Stimulated activated CD4-positive, alpha-beta T cell treated with anti-CD3 and anti-CD28 coated beads, Interleukin-2, amount 100 ng/mL, for 48 hours (primary cell): ENCODE data around the gene ATP6V0A4.
"Not testable (repeated sequence)": the region's sequence is repeated elsewhere in the genome, so short reads cannot be mapped to it uniquely, and the experiment has no call there.

Experiments
- DNase-seq, 2 donors: peaks; one replicate each; pipeline ENCODE4 v3.0.0-alpha.2; 2020

ATP6V0A4 gene

DNA sequence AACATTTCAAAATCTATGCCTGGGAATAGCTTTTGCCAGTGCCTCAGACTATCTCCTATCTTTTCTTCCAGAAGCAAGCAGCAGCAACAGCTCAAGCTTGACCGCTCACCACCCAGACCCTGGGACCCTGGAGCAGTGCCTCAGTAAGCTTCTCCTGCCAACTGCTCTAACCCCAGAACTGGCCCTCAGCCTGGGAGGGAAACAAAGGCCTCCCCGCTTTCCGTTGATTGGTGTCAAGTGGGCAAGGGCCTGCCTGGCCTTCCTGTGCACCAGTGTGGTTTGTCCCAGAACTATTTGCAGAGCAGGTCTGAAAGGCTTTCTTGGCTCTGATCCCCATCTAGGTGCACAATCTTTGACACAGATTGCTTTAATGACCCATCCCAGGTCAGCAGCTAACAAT lies 3.3 kb upstream of the ATP6V0A4 start:
- no peak for DNase-seq

DNA sequence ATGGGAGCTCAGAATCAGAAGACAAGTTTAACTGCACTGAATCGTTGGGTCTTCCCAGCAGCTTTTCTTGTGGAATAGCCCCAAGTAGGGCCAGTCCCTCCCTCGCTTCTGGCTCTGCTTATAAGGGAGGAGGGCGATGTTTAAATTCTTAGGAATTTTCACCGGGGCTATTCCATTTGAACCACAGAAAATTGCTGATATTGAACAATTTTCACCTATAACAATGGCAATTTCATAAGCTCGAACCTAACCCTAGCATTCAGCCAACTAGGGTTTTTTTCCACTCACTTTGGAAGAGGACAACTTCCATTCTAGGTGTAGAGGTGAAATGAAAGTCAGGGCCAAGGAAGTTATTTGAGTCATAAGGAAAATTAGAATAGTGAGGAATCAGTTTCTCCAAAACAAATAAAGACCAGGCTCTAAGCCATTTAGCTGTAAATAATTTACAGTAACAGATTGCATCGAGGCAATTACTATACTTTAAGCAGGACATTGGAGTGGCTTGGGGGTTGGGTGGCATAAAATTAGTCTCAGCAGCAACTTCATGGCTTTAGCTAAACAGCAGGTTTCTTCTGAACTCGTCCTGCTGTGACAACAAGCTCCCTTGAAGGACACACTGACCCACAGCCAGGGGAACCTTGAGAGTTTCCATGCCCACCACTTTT lies 1.5 kb upstream of the ATP6V0A4 start:
- DNase-seq: no peak

DNA sequence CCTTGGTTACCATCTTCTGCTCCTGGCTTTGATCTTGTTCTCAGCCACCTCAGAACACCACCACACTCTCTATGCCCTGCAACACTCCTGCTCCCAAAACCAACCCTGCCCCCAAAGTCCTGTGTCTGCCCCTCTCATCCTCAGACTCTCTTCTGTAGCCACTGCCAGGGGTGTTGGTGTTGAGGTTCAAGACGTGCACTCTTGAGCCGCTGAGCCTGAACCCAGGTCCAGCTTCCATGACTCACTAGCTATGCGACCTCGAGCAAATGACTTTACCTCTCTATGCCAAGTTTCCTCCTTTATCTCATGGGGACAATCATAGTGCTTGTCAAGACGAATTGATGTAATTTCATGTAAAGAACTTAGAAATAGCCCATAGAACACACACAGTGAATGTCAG lies 840 bp upstream of the ATP6V0A4 start:
- DNase-seq: no peak

DNA sequence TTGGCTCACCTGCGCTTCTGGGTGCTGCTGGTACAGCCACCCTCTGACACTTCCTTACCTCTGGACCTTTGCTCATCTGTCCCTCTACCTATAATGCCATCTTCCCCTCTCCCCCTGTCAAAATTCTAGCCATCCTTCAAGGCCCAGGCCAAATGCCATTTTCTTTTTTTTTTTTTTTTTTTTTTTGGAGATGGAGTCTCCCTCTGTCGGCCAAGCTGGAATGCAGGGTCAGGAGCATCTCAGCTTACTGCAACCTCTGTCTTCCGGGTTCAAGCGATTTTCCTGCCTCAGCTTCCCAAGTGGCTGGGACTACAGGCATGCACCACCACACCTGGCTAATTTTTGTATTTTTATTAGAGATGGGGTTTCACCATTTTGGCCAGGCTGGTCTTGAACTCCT lies 950 bp downstream of the ATP6V0A4 start:
- DNase-seq: not testable (repeated sequence)

DNA sequence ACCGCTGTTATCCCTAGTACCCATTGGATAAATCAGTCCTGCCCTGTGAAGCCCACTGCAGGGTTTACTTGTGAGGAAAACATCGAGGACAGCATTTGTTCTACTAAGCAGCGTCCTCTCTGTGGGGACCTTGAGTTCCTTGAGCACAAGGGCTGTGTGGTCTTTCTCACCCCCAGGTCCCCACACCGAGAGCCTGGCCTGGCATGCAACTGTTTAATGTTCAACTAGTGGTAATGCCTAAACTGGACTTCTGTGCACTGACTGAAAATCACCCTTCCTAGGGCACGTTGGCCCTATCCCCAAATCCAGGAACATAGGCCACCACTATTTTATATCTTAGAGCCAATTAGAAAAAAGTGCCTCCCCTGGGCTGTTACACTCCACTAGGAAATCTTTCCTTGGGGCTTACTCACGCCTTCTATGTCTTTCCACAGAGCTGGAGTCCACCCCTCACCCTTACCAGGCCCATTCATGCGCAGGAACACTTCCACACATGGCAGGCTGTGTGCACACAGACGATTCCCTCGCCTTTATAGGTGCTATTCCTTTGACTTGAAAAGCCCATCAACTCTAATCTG lies 1.9 kb downstream of the ATP6V0A4 start:
- DNase-seq: no peak

DNA sequence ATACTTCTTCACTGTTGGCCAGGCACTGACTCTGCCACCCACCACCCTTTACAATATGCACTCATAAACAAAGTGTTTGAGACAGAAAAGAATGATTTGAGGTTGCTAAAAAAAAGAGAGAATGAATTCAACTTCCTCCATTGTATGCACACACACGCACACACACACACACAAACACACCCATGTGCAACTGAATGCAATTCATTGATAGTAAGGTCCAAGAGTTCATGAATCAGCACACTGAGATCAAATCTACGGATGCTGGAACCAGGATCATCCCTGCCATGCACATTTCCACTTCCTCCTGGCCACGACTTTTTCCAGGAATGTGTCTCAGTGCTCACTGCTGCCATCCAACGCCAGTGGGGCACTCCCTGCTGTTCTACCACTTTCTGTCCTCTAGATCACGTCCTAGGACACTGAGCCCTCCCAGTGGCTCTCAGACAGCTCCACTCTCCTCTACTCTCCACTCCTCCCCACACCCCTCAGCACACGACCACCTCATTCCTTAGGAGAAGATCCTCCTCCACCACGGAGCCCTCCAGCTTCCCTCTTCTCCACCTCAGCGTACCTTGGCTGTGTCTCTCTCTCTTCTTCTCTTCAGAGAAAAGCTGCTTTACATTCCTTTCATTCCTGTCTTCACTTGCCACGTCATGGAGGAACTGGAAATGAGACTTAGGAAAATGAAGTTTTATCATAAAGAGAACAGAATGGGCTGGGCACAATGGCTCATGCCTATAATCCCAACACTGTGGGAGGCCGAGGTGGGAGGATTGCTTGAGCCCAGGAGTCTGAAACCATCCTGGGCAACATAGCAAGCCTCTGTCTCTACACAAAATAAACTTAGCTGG lies 12.2 kb downstream of the ATP6V0A4 start:
- no peak for DNase-seq

DNA sequence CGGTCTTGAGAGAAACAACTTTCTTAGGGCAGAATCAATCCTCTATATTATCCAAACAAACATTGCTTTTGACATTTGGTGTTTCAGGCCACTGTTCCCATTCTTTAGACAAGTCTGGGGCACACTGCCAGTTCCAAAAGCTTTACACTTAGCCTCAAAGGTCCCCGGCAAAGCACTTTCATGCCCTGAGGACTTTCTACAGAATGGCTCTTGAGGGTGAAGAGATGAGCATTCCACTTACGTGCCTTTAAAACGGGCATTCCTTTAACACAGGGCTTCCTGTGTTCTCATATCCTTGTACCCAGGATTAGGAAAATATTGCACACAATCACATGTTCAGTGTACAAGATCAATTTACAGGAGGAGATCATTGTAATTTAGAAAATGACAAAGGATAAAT lies 13.3 kb downstream of the ATP6V0A4 start:
- no peak for DNase-seq

DNA sequence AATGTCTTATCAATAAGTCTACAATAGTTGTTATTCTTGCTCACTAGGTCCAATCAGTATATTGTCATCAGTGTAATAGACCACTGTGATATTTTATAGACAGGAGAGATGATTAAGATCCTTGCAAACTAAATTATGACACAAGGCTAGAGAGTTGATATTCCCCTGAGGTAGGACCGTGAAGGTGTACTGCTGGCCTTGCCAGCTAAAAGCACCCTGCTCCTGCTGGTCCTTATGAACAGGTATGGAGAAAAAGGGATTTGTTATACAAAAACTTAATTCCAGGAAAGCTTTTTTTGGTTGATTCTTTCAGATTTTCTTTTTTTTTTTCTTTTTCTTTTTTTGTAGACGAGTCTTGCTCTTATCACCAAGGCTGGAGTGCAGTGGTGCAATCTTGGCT lies 17.0 kb downstream of the ATP6V0A4 start:
- DNase-seq: no peak

DNA sequence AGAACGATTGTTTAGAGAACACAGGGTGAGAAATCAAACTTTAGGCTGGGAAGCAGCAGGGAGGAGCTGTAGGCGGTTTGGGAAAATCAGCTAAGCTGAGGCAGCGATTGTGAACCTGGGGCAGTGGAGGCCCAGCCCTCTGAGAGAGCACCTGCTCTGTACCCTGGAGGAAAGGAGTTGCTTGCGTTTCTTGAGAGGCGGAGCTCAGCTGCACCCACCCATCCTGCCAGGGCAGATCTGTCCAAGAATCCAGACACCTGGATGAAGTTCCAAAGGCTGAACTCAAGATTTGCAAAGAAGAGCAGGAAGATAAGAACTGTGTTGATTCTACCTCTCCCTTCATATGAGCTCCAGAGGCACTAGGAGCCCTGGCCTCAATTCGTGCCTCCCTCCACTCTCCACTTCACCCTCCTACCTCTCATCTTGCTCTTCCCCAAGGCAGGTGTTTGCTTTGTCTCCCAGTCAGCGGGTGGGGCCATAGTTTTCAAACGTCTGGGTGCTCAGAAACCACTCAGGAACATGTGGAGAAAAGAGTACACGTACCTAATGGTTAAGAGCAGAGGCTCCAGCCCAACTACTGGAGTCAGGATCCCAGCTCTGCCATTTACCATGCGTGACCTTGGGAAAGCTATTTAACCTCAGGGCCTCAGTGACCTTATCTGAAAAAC lies 21.7 kb downstream of the ATP6V0A4 start:
- DNase-seq: no peak

DNA sequence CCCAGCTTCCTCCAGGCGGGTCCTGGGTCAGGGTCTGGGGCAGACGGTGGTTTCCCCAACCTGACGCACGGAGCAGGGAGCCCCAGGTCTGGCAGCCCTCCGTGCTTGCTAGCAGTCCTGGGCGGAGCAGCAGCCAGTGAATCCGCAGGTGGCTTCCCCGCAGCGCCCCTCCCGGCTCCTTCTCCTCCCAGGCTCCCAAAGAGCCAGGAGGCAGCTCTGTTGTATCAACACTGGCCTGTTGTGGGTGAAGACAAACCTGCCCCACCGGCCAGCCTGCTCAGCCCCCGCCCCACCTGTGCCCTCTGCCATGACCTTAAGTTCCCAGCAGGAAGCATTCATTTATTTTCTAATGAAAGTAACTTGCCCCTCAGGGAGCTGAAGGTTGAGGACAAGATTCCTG lies 24.2 kb downstream of the ATP6V0A4 start:
- DNase-seq: no peak

DNA sequence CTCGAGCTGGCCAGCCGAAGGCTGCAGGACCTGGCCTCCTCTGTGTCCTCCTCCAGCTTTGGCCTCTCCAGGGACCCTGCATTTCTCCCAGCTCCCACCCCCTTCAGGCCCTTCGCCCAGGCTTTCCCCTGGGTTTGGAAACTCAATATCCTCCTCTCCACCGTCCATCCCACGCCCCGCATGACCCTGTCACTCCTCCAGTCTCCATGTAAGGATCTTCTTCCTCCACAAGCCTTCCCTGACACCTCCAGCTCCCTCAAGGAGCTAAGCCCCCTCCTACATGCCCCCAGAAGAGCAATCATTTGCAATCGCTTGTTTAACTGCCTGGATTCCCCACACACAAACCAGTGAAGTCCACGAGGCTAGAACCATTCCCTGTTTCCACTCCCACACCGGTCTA lies 24.8 kb downstream of the ATP6V0A4 start:
- no peak for DNase-seq

DNA sequence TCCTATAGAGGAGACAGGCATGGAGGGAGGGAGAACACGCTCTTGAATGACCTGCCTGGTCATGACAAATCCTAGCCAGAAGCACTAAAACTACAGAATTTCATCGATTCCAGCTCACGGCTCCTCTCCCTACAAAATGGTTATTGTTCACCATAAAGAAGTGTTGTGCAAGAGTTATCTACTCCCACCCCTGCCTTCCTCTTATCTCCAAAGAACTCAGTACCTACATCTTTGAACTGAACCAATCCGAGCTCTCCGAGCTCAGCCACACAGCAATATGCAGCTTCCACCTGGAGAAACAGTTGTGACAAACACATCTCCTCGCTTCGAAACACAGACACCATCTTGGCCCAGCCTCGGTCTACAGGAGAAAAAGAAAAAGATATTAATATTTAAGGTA lies 27.1 kb downstream of the ATP6V0A4 start:
- no peak for DNase-seq

DNA sequence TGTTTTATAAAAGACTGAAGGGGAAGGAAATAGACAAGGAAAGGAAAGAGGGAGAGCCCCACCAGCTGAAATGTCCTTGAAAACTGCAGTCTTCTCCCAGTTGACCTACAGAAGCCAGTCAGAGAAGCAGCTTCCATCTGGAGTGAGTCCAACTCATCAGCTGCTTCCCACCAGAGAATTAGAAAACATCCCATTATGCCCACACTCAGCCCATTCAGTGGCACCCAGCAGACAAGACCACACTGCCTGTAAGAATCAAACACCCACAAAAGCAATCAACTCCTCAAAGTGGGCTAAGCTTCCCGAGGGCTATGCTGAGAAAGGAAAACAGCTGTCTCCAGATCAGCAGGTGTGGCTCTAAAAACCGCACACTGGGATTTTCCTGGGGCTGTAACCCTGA lies 29.8 kb downstream of the ATP6V0A4 start:
- no peak for DNase-seq

DNA sequence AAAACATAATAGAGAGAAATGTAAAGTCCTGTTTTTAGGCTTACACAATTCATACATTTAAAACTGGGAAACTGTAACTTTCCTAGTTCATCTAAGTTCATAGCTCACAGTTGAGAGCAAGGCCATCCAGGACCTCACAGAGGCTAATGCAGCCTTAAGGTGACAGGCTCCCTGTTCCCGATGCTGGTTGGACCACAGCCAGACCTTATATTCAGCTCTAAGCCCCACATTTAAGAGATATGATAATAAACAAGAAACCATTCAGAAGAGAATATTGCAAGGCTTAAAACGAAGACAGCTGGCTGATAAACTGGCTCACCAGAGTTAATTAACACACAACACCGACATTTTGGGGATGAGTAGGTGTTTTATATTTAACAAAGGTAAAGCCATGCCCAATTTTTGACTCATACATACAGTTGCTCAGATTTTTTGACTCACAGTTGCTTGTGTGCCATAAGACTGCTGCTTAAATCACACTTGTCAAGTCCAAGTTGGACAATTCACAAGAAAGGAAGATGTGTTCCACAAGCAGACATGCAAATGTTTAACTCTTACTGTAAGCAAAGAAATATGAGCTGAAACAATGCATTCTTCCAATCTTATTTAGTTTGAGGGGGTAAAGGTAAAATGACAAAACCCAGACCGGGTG lies 41.3 kb downstream of the ATP6V0A4 start:
- DNase-seq: no peak

DNA sequence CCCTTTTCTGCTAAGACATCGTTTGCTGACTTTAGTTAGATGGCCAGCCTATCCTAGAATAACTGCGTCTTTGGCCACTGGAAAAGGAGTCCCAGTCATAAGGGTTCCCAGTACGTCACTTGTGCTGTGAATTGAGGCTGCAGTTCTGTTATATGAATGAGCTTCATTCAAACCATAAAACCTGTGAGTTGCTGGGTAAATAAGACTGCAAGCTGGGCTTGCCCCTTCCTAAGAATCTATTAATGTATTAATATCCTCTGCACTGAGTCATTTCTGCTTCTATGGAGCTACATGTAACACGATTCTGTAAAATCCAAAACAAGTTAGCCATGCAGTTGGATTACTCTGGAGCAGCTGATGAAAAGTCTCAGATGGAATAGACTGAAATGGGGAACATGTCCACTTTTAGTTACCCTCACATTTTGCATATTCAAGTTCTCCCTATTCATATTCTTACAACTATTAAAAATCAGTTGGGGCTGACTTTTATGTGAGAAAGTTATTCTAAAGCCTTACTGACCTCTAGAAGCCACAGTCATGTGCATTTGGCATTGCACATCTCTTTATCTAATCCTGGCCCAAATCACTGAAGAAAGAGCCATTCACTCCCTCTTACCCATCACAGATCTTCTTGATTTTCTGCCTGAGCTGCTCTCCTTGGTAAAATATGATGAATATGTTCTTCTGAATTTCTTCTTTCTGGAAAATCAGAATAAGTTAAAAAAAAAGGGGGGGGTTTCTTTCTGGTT lies 42.0 kb downstream of the ATP6V0A4 start:
- DNase-seq: no peak

DNA sequence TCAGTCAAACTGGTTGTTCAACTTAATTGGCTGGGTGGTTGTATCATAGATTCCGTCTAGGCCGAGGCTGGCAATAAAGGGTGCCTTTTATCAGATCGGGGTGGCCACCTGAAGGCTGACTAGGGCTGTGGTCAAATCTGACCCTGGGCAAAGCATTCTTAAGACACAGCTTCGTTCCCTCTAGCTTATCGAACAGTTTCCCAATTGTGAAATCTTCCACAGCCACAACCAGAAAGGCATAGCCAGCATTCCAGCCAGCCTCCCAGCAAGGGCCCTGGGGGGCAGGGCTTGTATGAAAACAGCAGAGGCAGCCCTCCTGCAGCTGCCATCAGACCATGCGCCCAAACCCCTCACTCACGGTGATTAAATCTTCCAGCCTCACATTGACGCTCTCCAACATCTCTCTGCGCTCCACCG lies 42.7 kb downstream of the ATP6V0A4 start:
- DNase-seq: no peak

DNA sequence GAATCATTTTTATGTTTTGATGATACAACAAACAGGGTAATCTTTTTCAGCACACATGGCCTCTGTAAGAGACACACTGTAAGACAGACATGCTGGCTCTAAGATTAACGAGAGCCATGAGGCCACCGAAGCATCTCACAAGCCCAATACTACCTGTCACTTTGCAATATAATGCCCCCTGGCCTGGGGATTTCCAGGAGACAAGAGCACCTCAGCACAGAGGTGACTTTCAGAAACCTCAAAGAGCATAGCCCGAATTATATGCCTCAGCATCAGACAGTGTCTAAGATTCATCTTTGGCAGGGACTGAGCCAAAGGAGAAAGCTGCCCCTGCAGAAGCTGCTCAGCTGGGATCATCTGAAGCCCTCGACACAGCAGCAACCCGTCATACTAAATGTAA lies 44.4 kb downstream of the ATP6V0A4 start:
- DNase-seq: no peak

DNA sequence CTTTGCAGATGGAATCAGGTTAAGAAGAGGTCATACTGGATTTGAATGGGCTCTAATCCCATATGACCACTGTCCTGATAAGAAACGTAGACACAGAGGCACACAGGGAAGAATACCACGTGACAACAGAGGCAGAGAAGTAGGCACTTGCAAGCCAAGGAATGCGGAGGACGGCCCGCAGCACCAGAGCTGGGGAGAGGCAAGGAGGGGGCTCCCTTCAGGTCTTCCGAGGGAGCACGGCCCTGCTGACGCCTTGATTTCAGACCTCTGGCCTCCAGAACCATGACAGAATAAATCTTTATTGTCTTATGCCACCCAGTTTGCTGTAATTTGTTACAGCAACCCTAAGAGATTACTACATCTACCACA lies 44.9 kb downstream of the ATP6V0A4 start:
- DNase-seq: no peak

DNA sequence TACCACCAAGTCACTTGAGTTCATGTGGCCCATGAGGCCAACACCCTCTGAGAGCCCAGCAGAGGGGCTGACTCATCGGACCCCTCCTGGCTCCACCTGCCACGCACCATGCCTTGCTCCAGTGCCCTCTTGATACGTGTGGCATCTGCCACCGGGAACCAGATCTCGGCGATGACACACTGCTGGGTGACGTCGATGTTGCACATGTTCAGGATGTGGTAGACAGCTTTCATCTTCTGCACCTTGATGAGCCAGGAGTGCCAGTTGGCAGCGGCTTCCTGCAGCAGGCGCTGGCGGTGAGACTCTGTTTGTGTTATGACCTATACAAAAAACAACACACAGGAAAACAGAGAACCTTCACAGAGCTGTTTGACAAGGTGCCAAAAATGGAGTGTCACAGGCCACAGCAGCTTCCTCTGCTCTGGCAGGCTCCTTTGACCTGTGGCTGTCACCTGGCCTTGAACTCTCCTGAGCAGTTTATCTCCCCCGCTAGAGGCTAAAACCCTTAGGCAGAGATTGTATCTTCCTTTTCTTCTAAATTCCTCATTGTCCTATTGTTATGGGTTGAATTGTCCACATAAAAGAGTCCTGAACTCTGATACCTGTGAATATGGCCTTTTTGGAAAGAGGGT lies 45.4 kb downstream of the ATP6V0A4 start:
- peak; percentile 66 to 75 for DNase-seq

DNA sequence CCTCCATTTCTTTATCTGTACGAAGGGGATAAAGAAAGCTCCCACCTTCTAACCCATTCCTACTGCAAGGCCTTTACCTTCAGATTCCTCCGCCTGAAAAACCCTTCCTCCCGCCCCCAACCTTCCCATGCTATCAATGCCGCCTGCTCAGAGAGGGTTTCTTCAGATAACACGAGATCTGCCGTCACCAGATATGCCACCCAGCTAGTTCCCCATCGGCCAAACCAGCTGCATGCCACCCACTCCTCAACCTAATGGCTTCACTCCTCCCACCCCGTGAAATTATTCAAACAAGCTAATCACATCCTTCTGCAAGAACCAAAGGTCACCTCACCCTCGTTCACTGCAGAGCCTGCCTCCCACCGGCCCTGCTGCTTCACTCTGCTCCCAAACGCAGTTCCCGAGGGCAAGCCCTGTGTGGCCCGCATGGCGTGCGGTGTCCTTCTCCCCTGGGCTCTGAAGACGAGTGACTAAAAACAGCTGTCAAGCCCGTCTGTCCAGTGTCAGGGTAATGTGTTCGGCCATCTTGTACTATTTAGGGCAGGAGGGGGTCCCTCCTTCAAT lies 47.0 kb downstream of the ATP6V0A4 start:
- no peak for DNase-seq

DNA sequence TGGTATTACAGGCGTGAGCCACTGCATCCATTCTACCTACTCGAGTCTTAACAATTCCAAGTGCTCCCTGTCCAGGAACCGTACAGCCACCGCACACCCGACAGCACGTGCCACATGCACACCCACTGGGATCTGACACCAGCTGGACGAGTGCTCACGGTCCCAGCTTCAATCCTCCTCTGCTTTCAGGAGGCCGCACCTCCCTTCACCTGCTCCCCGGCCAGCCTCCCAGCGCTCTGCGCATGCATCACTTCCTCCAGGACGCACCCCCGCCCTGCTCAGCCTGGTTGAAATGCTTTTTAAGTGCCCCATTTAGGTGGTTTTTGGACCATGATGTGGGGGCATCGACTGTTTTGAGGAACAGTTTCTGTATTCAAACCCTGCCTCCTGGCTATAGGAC lies 47.5 kb downstream of the ATP6V0A4 start:
- no peak for DNase-seq

DNA sequence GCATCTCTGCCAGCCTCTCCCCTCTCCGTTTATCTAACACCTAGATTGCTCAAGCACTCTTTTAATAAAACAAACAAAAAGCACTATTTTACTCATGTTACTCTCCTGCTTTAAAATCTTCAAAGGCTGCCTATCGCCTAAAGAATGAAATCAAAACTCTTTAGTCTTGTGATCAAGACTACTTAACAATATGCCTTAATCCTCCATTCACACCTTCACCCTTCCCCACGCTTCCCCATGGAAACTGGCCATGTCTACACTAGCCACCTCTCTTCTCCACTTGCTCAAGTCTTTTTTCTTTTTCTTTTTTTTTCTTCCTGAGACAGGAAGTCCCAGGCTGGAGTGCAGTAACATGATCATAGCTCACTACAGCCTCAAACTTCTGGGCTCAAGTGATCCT lies 48.0 kb downstream of the ATP6V0A4 start:
- no peak for DNase-seq
